NCI-H510A treated with DMSO at 0.1 percent for 48 hours (cell line): Measurements from ENCODE around the gene FBXL5.

ENCODE experiments used
- DNase-seq: peaks from one replicate; lab custom pipeline; 2025; lab: John Stamatoyannopoulos, UW

The FBXL5 gene, protein sequence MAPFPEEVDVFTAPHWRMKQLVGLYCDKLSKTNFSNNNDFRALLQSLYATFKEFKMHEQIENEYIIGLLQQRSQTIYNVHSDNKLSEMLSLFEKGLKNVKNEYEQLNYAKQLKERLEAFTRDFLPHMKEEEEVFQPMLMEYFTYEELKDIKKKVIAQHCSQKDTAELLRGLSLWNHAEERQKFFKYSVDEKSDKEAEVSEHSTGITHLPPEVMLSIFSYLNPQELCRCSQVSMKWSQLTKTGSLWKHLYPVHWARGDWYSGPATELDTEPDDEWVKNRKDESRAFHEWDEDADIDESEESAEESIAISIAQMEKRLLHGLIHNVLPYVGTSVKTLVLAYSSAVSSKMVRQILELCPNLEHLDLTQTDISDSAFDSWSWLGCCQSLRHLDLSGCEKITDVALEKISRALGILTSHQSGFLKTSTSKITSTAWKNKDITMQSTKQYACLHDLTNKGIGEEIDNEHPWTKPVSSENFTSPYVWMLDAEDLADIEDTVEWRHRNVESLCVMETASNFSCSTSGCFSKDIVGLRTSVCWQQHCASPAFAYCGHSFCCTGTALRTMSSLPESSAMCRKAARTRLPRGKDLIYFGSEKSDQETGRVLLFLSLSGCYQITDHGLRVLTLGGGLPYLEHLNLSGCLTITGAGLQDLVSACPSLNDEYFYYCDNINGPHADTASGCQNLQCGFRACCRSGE

DNA sequence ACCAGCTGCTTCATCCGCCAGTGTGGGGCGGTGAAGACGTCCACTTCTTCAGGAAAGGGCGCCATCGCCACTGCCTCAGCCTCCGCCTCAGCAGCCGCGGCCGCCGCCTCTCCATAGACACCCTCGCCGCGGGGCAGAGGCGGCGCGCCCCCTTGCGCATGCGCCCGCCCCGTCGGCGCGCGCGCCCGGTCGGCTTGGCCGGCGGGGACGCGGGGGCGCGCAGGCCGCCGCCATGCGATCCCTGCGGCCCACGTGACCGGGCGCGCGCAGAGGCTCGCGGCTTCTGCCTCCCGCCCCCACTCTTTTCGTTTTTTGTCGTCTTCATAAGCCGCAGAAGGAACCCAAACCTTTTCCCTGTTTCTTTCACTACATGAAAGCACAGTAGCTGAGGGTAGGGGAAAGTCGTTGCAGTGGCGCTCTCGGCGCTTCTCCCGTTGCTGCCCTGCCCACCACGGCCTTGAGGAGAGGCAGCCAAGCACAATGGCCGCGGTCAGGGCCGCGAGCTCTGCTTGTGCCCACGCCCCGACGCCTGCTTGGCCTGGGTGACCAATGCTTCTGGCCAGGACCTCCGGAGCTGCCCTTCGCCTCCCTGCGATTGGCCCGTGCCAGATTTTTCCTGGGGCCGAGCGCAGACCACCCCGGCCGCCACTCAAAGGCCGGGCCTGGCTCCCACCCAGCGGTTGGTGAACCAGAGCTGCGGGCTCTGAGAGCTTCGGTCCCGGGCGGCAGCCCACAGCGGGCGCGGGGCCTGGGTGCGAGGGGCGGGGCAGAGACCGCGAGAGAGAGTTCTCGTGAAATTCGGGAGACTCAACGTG lies at the start of gene FBXL5:
Gene FBXL5 (minus strand): TSS at position 135 of the 815 bp plus-strand sequence. CDS start 70 bp downstream, at position 65.
- DNase-seq: peak; percentile 41

DNA sequence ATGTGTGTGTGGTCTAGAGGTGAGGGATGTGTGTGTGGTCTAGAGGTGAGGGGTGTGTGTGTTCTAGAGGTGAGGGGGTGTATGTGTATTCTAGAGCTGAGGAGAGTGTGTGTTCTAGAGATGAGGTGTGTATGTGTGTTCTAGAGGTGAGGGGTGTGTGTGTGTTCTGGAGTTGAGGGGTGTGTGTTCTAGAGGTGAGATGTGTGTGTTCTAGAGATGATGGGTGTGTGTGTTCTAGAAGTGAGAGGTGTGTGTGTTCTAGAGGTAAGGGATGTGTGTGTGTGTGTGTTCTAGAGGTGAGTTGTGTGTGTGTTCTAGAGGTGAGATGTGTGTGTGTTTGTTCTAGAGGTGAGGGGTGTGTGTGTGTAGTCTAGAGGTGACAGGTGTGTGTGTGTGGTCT lies 49.0 kb upstream of the FBXL5 start:
- no peak for DNase-seq

DNA sequence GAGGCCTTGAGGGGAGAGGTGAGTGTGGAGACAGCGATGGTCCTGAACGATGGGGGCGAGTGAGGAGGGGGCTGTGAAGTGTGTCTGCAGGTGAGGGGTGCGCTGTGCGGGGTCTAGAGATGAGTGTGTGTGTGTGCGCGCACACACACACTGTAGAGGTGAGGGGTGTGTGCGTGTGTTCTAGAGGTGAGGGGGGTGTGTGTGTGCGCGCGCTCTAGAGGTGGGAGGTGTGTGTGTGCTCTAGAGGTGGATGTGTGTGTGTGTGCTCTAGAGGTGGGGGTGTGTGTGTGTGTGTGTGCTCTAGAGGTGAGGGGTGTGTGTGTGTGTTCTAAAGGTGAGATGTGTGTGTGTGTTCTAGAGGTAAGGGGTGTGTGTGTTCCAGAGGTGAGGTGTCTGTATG lies 48.3 kb upstream of the FBXL5 start:
- no peak for DNase-seq

DNA sequence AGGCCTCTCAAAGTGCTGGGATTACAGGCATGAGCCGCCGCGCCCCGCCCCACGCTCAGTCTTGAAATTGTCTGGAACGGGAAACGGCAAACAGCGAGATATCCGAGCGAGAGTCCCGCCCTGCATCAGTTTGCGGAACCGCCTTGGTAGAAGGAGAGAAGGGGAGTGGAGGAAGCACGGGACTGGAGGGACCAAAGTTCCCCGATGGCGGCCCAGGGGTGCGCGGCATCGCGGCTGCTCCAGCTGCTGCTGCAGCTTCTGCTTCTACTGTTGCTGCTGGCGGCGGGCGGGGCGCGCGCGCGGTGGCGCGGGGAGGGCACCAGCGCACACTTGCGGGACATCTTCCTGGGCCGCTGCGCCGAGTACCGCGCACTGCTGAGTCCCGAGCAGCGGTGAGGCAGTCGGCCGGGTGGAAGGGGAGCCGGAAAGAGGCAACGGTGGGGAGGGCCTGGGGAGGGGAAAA lies 47.8 kb upstream of the FBXL5 start, which contains the start of gene BST1:
Gene BST1 (plus strand): TSS at position 125 of the 463 bp plus-strand sequence. CDS start 80 bp downstream, at position 205.
- DNase-seq: no peak

DNA sequence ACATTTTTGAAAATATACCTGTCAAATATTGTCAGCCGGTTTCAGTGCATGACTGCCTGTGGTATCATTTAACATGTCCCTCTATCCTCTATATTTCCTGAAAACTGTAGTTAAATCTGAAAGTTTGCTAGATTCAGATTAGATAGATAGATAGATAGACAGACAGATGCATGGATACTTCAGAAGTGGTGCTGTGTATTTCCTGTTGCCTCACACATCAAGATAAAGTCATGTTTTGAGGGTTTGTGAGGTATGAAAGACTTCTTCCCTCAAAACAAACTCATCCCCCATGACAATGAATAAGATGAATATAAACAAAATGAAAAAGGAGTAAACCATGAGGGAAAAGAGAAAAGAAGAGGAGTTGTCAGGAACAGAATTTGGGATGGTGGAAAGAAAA lies 41.7 kb upstream of the FBXL5 start:
- no peak for DNase-seq

DNA sequence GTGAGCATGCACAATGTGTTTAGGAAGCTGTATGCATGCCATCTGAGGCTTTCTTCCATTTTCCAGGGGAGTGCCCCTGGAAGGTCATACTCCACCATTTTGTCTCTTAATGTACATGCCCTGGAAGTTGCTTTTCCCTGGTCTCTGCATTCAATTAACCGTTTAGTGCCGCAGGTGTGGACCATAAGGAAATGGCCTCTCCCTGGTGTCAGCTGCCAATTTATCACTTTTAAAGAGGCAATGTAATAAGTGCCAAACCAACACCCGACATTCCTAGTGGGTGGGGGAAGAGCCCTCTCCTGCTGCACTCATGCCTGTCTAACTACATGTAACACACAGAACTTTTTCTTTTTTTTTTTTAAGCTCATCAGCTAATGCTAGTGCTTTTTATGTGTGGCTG lies 40.6 kb upstream of the FBXL5 start:
- no peak for DNase-seq

DNA sequence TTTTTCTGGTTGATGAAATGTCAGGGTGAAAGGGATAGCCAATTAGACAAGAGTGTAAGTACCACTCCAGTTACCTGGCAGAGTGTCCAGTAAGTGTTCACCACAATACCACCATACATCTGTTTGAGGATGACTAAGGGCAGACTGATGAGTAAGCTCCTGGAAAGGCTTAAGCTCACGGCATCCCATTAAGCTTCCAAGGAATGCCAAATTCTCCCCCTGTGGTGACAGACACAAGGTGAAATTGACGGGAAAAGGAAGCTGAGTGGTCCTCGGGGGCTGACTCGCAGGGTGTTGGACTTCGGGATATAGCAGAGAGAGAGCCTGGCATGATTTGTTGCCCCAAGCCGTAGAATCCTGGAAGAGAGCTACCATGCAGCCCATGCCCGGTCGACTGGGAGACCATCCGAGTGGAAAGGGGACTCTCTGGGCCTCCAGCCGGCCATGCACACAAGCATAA lies 40.1 kb upstream of the FBXL5 start:
- no peak for DNase-seq

DNA sequence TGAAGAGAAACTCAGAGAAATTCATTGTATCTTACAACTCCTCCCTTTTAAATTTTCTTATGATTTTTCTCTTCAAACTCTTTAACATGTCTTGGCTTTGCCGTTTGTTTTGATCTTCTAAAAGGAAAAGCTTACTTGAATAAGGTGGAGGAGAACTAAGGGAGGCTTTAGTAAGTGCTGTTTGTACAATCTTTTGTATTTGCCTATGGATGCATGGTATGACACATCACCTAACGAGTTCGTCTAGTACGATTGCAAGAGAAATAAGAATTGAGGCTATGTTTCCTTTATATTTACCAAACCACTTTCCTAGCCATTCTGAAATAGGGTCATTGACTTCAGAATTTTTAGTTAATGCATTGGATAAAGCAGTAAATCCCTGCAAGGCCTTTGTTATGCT lies 39.3 kb upstream of the FBXL5 start:
- DNase-seq: no peak

DNA sequence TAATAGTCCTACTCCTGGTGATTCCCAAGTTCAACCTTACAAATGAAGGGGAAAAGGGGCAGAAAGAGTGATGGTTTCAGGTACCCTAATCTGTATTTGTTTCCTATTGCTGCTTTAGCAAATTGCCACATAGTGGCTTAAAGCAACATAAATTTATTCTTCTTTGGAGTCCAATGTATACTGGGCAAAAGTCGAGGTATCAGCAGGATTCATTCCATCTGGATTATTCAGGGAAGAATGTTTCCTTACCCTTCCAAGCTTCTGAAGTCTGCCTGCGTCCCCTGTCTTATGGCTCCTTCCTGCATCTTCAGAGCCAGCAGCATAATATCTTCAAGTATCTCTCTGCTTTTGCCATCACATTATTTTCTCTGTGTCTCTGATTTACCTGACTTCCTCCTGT lies 37.4 kb upstream of the FBXL5 start:
- DNase-seq: no peak

DNA sequence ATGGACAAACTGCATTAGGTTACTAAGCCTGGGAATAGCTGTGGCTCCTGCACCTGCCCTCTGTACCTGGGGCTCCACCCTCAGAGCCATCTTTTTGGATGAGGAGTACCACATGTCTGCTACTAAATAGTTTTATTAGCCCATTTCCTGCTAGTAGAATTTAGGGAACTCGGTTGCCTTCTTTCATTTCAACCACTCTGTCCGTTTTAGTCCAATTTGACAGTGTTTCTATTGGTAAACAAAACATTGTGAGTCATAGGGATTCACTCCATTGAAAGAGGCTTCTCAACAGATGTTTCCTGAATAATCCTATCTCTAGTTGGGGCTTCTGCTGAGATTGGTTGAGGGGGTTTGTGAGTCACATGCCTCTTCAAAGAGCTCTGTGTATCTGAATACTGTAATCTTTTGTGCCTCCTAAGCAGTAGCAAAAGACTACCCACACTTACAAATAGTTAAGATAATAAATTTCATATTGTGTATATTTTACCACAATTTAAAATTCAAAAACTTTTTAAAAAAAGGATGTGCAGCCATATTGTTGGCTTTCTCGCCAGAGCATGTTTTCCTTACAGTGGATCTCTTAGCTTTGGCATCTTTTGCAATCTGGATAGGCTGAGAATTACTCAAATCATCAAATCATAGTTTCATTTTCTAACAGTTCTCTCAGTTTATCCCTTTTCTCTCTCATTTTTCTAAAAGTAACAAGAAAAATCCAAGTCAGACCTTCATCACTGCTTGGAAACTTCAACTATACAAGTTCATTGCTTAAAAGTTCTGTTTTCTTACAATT lies 36.4 kb upstream of the FBXL5 start:
- DNase-seq: no peak

DNA sequence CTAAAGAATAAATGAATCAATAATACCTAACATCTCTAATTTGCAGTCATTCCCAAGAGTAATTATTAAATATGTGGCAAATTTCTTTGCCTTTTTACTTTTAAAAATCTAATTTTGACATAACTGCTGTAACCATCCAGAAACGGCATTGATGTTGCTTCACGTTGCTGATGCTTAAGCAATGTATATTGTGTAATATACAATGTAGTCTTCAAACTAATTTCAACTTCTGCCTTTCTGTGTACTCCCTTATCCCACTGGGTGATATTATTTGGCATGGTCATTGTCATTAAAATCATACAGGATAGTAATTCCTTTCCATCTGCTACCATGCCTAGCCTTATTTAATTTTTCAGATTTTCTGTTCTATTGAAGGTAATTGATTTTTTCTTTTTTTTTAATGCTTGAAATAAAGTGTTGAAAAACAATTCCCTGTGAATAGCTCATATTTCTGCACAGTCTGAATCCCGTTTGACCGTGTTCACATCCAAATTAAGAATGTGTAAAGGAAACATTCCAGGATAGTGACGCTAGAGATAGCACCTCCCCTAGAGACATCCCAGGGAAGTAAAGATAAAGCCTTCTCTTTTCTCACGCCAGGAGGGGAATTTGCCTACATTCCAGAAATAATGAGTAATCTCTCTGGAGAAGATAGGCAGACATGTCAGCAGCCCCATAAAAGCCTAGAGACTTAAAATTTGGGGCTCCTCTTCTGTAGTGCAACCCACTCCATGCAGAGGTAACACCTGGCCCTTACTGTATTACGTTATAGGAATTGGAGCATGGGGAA lies 35.1 kb upstream of the FBXL5 start:
- no peak for DNase-seq

DNA sequence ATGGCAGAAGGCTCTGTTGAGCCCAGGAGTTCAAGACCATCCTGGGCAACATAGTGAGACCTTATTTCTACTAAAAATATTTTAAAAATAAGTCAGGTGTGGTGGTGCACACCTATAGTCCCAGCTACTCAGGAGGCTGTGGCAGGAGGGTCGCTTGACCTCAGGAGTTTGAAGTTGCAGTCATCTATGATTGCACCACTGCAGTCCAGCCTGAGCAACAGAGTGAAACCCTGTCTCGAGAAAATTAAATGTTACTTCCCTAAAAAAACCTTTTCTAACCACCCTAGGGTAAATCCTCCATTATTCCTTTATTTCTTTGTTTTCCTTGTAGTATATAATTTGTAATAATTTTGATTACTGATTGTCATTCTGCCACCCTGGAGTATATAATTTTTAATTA lies 34.4 kb upstream of the FBXL5 start:
- DNase-seq: no peak

DNA sequence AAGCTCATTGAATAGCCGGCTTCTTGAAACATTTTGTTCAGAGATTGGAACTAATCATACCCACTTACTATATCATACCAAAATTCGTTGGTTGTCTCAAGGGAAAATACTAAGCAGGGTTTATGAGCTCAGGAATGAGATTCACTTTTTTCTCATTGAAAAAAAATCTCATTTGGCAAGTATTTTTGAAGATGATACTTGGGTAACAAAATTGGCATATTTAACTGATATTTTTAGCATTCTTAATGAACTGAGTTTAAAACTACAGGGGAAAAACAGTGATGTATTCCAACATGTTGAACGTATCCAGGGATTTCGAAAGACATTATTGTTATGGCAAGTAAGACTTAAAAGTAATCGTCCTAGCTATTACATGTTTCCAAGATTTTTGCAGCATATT lies 32.9 kb upstream of the FBXL5 start:
- DNase-seq: no peak

DNA sequence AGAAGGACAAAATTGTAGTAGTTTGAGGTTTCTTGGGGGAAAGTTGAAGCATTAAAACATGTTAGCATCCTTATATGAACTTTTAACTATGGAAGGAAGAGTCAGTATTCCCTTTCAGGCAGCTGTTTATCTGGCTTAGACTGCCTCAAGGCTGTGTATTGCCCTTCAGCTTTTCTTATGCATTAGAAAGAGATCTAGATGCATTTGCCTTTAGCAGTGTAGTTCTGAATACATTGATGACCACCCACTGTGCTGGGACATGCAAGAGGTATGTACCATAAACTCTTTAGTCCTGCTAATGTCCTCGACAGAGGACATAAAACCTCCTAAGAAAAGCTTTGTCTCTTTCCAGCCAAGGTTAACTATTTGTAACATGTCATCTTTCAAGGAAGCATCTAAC lies 29.3 kb upstream of the FBXL5 start:
- no peak for DNase-seq

DNA sequence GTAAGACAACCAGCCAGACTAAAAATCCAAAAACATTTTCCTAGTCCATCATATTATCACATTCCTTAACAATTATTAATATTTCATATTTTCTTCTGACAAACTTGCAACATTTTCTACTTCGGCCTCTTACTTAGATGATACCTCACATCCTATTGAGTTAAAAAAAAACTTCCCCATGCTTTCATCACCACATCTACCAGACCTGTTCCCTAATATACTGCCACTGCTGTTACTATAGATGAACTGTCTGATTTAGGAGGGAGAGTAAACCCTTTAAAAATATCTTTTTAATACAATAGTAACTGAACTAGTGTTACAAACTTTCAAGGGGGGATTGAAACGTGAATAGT lies 28.0 kb upstream of the FBXL5 start:
- DNase-seq: no peak

DNA sequence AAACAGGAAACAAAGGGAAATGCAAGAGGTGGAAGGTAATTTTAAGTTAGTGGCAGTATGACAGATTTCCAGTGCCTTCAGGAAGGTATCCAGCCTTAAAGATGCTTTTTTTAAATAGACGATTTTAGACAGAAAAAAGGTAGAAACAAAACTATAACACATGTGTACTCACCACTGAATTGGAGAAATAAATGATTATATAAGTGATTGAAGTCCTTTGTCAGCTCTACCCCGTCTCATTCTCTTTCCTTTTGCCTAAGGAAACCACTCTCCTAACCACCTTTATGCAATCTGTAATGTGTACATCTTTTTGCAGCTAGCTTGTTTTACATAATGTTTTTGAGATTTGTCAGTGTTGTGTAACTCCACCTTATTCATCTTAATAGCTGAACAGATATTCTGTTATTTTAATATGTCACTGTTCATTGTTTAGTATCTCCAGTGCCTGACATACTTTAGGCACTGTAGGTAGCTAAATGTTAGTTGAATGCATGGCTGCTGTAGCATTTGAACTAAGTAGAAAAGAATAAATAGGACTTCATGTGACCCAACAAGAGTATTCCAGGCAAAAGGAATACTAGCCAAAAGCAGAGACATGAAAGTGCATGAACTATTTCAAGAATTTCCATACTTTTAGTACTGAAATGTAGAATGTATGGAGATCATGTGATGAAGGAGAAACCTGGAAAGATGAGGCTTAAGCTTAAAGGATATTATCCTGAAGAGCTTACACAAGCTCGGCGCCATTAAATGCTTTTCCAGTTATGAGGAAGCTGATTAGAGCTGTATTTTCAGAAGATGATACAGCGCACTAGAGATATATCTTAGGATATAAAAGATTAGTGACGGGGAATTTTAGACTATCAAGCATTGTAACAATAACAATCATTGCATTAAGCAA lies 27.3 kb upstream of the FBXL5 start:
- peak; percentile 7 for DNase-seq

DNA sequence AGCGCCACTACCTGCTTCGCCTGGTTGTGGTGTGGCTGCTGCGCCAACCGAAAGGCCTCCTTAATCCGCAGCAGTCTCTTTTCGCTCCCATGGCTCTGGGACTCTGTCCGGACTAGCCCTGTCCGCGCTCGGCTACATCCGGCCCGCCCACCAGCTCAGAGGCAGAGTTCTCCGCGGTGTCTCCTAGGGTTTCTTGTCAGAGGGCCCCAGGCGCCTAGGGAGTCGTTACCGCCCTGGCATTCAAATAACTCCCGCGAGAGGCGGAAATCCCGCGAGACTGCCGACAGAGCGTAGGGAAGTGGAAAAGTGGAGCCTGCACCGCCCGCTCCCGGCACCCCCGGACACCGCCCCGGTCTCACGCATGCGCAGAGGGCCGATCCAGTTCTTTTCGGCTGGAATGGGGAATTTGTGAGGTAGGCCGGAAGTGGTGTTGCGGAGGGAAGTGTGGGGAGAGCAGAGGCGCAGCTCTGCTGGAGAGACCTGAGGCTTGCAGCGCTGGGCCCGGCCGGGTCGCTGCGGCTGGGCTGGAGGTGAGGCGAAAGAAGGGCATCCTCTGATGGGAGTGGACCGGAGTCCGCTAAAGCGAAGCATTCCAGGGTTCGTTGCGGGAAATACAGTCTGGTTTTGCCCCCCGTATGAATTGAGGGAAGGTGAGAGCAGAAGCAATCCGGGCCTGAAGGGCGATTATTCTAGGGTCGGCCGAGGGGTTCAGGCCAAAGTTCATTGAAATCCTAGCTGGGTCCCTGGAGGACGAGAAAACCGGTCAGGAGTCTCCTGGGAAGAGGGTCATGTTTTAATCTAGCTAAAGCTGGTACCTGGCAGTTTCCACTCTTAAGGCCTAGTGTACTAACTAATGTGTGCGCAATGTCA lies 26.4 kb upstream of the FBXL5 start, which contains the start of gene FAM200B:
Gene FAM200B (plus strand): TSS at position 456 of the 870 bp plus-strand sequence. CDS start 5,151 bp downstream, outside the sequence.
- DNase-seq: peak; percentile 89

DNA sequence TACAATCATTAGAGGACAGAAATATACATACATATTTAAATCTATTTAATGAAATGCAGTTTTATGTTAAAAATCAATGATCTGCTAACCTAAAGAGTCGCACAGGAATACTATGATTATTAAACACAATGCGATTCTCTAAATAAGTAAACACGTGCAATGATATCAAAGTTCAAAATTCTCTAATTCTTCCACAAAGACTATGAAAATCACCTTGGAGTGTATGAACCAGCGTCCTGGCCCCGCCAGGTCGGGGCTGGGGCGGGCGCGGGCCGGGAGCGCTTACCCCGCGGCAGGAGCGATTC lies 25.9 kb upstream of the FBXL5 start:
- no peak for DNase-seq

DNA sequence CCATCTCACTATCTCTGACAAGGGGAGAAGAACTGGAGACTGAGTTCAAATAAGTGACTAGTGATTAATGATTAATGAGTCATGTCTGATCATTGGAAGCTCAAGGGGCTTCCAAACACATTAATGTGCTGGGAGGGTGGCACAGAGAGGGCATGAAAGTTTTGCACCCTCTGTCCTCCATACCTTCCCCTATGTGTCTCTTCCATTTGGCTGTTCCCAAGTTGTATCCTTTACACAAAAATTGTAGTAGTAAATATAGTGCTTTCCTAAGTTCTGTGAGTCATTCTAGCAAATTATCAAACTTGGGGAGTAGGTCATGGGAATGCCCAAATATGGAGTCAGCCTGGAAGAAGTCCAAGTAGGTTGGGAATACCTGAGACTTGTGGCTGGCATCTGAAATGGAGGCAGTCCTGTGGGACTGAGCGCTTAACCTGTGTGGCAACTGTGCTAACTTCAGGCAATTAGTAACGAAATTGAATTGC lies 22.4 kb upstream of the FBXL5 start:
- no peak for DNase-seq
